Stimulated activated CD8-positive, alpha-beta memory T cell treated with anti-CD3 and anti-CD28 coated beads, Interleukin-15, amount 100 ng/mL, for 4 hours (primary cell): Measurements from ENCODE around the gene CLEC12A.

Source experiments
- DNase-seq, 2 donors: peaks; one replicate each; pipeline ENCODE4 v3.0.0-alpha.2; 2020; ENCODE audit warnings: low read depth in 2 of 2

Gene CLEC12A

DNA sequence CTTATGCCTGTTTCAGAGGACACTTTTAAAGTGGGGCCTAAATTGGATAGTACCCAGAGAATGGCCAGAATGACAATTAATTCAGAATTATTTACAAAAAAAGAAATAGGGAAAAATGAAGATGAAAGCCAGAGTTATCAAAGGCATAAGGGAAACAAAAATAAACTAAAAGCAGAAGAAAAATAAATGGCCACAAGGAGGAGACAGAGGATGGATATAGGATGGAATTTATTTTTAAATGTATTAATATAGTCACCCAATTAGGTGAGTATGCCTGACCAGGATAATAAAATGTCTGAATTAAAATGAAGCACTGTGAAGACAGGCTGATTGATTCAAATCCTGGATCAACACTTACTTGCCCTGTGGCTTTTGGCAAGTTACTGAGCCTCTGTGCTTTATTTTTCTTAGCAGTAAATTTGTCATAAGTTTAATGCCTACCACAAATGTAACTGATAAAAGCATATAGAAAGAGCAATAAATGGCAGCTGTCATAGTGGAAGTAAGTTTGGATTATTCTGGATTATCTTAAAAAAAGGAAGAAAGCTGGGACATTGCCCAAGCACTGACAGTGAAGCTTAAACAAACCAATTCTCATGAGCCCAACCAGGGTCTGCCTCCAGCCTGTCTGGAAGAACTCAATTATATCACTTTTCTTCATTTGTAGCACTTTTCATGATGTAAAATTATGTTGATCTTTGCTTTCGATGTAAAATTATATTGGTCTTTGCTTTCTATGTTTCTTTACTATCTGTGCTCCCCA lies 62.8 kb downstream of the CLEC12A start:
- no peak for DNase-seq
